Erythroblast (primary cell): Measurements from ENCODE around the gene GPSM3.

Experiments
- GATA1 ChIP-seq: IDR thresholded peaks from 2 replicates; pipeline ENCODE4 v1.6.1; 2011; ENCODE audit warnings: low read depth, mild to moderate bottlenecking, control low read depth, low read length, moderate library complexity
- POLR2A ChIP-seq: IDR thresholded peaks from 2 replicates; pipeline ENCODE4 v1.6.1; 2011; ENCODE audit warnings: mild to moderate bottlenecking, low read length

DNA sequence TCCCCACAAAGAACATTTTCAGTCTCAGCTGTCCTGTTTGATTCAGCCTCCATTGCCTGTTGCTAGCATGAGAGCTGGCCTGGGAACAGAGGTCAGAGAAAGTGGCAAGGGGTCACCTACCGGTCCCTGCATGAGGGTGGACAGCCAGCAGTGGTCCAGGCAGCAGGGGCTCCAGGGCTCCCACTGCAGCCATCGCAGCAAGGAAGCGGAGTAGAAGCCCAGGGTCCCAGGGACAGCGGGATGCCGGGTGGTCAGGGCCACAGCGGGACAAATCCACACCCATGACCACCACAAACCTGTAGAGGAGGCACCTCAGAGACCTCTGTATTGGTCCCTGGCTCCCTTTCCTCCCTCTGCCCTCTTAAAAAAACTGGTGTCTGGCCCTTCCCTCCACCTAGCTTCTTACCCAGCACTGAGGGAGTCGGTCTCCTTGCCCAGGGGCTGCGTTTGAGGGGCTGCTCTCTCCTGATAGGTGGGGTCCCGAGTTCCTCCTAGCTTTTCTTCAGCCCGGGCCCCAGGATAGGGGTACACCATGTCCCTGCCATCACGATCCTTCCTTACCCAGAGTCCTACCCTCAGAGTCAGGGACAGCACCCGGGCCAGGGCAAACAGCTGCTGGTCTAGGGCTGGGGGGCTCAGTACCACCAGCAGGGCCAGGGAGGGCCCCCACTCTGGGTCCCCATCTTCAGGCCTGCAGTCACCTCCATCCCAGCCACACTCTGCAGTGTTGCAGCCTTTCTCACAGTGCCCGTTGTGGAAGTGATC, 8.4 kb upstream of the GPSM3 start:
- TF ChIP-seq POLR2A (no peak), GATA1 (no peak)
